ENCODE results near the gene MTCL1.

Gene MTCL1

GRCh38 chr18:8843005-8843404, 137.6 kb downstream of the MTCL1 start:
- Histone ChIP-seq H3K79me2 (no peaks in the 10 kb centered on the region), H3K4me3 (ENCODE audit: low read depth, low read length) (no peak overlapping the region), H3K4me1 (no peaks in the 10 kb centered on the region), H3K27me3 (ENCODE audit: control insufficient read depth, insufficient read depth, low read length) (no peaks in the 10 kb centered on the region), H3K36me3 (ENCODE audit: control insufficient read depth, insufficient read depth, low read length) (no peaks in the 10 kb centered on the region), H3K9me3 (ENCODE audit: control insufficient read depth, low read length) (no peaks in the 10 kb centered on the region), H3K9ac (no peak overlapping the region), H2AFZ (no peak overlapping the region), H3K27ac (no peak overlapping the region), H3K4me2 (ENCODE audit: low read length) (no peak overlapping the region)
- TF ChIP-seq CTCF (IDR thresholded peaks at IDR 0.05) = no peak

- H3K4me3 ChIP-seq (ENCODE audit: low read depth, low read length) = no peak overlapping the region
- H3K4me2 ChIP-seq (ENCODE audit: low read length) = no peak overlapping the region
- no peak overlapping the region for H3K27ac ChIP-seq
- no peaks in the 10 kb centered on the region for H3K4me1 ChIP-seq
- no peaks in the 10 kb centered on the region for H3K79me2 ChIP-seq
- peak overlapping the region; percentile 19 for H2AFZ ChIP-seq
- no peak overlapping the region for H3K9ac ChIP-seq
- no peak for TF ChIP-seq CTCF (IDR thresholded peaks at IDR 0.05)
- H3K36me3 ChIP-seq (ENCODE audit: control insufficient read depth, insufficient read depth, low read length) = no peaks in the 10 kb centered on the region
- H3K9me3 ChIP-seq (ENCODE audit: control insufficient read depth, low read length) = no peaks in the 10 kb centered on the region
- H3K27me3 ChIP-seq (ENCODE audit: control insufficient read depth, insufficient read depth, low read length) = no peaks in the 10 kb centered on the region
Measured at GRCh38 chr18:8844721-8845148, 139.4 kb downstream of the MTCL1 start.

GRCh38 chr18:8845506-8845905, 140.2 kb downstream of the MTCL1 start:
- no peak overlapping the region for H3K4me2 ChIP-seq (ENCODE audit: low read length)
- no peaks in the 10 kb centered on the region for H3K27me3 ChIP-seq (ENCODE audit: control insufficient read depth, insufficient read depth, low read length)
- no peaks in the 10 kb centered on the region for H3K4me1 ChIP-seq
- no peak for TF ChIP-seq CTCF (IDR thresholded peaks at IDR 0.05)
- H3K9ac ChIP-seq = no peak overlapping the region
- no peaks in the 10 kb centered on the region for H3K9me3 ChIP-seq (ENCODE audit: control insufficient read depth, low read length)
- H3K36me3 ChIP-seq (ENCODE audit: control insufficient read depth, insufficient read depth, low read length) = no peaks in the 10 kb centered on the region
- H3K79me2 ChIP-seq = no peaks in the 10 kb centered on the region
- no peak overlapping the region for H2AFZ ChIP-seq
- H3K4me3 ChIP-seq (ENCODE audit: low read depth, low read length) = no peak overlapping the region
- H3K27ac ChIP-seq = no peak overlapping the region

GRCh38 chr18:8847066-8847755, 141.9 kb downstream of the MTCL1 start:
- Histone ChIP-seq H3K4me3 (ENCODE audit: low read depth, low read length) (no peak overlapping the region), H3K4me2 (ENCODE audit: low read length) (no peak overlapping the region), H2AFZ (no peak overlapping the region), H3K4me1 (no peaks in the 10 kb centered on the region), H3K27me3 (ENCODE audit: control insufficient read depth, insufficient read depth, low read length) (no peaks in the 10 kb centered on the region), H3K27ac (no peak overlapping the region), H3K9me3 (ENCODE audit: control insufficient read depth, low read length) (no peaks in the 10 kb centered on the region), H3K79me2 (no peaks in the 10 kb centered on the region), H3K9ac (no peak overlapping the region), H3K36me3 (ENCODE audit: control insufficient read depth, insufficient read depth, low read length) (no peaks in the 10 kb centered on the region)
- TF ChIP-seq CTCF (IDR thresholded peaks at IDR 0.05) = no peak

GRCh38 chr18:8847900-8848299, 142.5 kb downstream of the MTCL1 start:
- no peaks in the 10 kb centered on the region for H3K36me3 ChIP-seq (ENCODE audit: control insufficient read depth, insufficient read depth, low read length)
- H3K9ac ChIP-seq = no peak overlapping the region
- no peaks in the 10 kb centered on the region for H3K79me2 ChIP-seq
- H3K27ac ChIP-seq = no peak overlapping the region
- H3K9me3 ChIP-seq (ENCODE audit: control insufficient read depth, low read length) = no peaks in the 10 kb centered on the region
- no peak overlapping the region for H2AFZ ChIP-seq
- H3K27me3 ChIP-seq (ENCODE audit: control insufficient read depth, insufficient read depth, low read length) = no peaks in the 10 kb centered on the region
- no peaks in the 10 kb centered on the region for H3K4me1 ChIP-seq
- no peak for TF ChIP-seq CTCF (IDR thresholded peaks at IDR 0.05)
- no peak overlapping the region for H3K4me3 ChIP-seq (ENCODE audit: low read depth, low read length)
- H3K4me2 ChIP-seq (ENCODE audit: low read length) = no peak overlapping the region
